Natural killer cell (primary cell): ENCODE measurements around the gene PI16. TPM values are rescaled to one million over a fixed set of nuclear protein-coding genes. Genes with fewer than 3 reads are reported as not detected.
A peak's percentile ranks its signal among the peaks of the same experiment; 100 is the strongest.

Experiments
- ATAC-seq, 3 donors: fragments of 150-1000 bp in 2 of 3; fragments of 200-7000 bp in 1 of 3; cut with Tn5 transposase; 1 replicate in 1 of 3; 2 replicates in 2 of 3; pipeline ENCODE4 v1.10.0; 2021; ENCODE audit warnings: mild to moderate bottlenecking in 2 of 3, moderate library complexity in 2 of 3
- DNase-seq, 2 donors: peaks; one replicate each; pipeline versions ENCODE4 v3.0.0 to v3.0.0-alpha.2; 2013 to 2021; ENCODE audit warnings: mixed read lengths in 1 of 2
- H3K27ac ChIP-seq: one replicate; pipeline ENCODE4 v1.5.1; 2013; ENCODE audit warnings: mild to moderate bottlenecking, low read length
- H3K27me3 ChIP-seq: one replicate; pipeline ENCODE4 v1.6.1; 2013; ENCODE audit warnings: low read length; ENCODE audit not compliant: control insufficient read depth, insufficient read depth
- H3K36me3 ChIP-seq: one replicate; pipeline ENCODE4 v1.6.1; 2013; ENCODE audit warnings: low read length; ENCODE audit not compliant: control insufficient read depth, insufficient read depth
- H3K4me1 ChIP-seq: one replicate; pipeline ENCODE4 v1.6.1; 2013; ENCODE audit warnings: low read length; ENCODE audit not compliant: control insufficient read depth, insufficient read depth
- H3K4me3 ChIP-seq: one replicate; pipeline ENCODE4 v1.5.1; 2013; ENCODE audit warnings: low read length
- H3K9me3 ChIP-seq: one replicate; pipeline ENCODE4 v1.6.1; 2013; ENCODE audit warnings: low read length; ENCODE audit not compliant: control insufficient read depth, insufficient read depth
- H3K27ac Mint-ChIP-seq, 2 donors: one replicate each; pipeline ENCODE4 v1.8.0; 2022; ENCODE audit warnings: mild to moderate bottlenecking in 2 of 2, mixed read lengths in 2 of 2, moderate library complexity in 1 of 2
- H3K27me3 Mint-ChIP-seq, 2 donors: one replicate each; pipeline ENCODE4 v1.8.0; 2022; ENCODE audit warnings: low read depth in 2 of 2, mixed read lengths in 2 of 2
- H3K36me3 Mint-ChIP-seq: one replicate; pipeline ENCODE4 v1.8.0; 2022; ENCODE audit warnings: mixed read lengths
- H3K4me1 Mint-ChIP-seq, 2 donors: one replicate each; pipeline ENCODE4 v1.8.0; 2022; ENCODE audit warnings: mixed read lengths in 2 of 2
- H3K4me3 Mint-ChIP-seq: one replicate; pipeline ENCODE4 v1.8.0; 2022; ENCODE audit warnings: mild to moderate bottlenecking, moderate library complexity, mixed read lengths
- H3K9me3 Mint-ChIP-seq, 2 donors: one replicate each; pipeline ENCODE4 v1.8.0; 2022; ENCODE audit warnings: mixed read lengths in 2 of 2
- WGBS: methylation state at CpG from one replicate; pipeline ENCODE4 v1.1.7; 2013; ENCODE audit warnings: missing lambda C conversion rate; ENCODE audit not compliant: insufficient coverage; 5-methylcytosine and 5-hydroxymethylcytosine counted together
- intact Hi-C: fragments of 100-400 bp; cut with micrococcal nuclease; formaldehyde crosslinking; loops from one replicate; pipeline ENCODE4 v1.14.2; 2022
- total RNA-seq, 4 donors: library from RNA; stranded (reverse); fragments of 120-200 nt in 1 of 4; gene quantifications; one replicate each; pipeline versions ENCODE4 v1.2.3 to v1.2.4, GENCODE V29; 2013 to 2022
- TF ChIP-seq, protein P1 (sequence below): fragments of 200-600 bp; IDR thresholded peaks from one replicate; pipeline ENCODE4 v1.8.0; 2022; ENCODE audit warnings: antibody characterized with exemption

PI16 gene
- total RNA-seq, 3 donors from 2014 or later (not counting 1 experiment from before 2014, with no cell fraction given), result 0.33 to 1.8 (median 1.1) TPM

DNA sequence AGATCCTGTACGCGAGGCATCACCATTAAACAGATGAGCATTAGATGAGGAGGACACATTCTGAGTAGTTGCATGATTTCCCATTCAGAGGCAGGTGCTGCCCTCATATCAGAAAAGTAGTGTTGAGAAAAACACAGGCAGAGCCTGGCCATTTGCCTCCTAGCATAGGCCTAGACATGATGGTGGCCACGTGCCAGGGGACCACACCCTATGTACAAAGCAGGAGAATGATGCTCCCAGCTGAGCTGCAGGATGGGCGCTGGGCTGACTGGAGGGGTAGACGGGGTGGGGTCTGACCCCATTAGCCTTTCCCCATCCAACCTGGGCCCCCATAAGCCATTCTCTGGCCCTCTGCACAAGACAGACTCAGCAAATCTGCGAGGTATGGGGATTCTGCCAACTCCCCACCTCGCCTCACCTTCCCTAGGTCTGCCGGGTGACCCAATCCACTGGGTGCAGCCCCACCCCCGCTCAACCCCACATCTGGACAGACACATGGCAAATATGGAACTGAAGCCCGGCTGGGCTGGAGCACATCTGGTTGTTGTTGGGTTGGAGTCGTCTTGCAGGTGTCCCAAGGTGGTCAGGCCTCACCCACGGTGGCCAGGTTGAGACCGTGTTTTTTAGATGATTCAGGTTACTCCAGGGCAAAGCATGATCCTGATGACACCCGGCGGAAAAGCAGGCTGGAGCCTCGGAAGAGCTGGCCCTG, 13.9 kb downstream of the PI16 start:
- H3K27me3 Mint-ChIP-seq, result no peaks in the 10 kb centered on the region
- no peaks in the 10 kb centered on the region for H3K27me3 ChIP-seq
- ATAC-seq (no peak), DNase-seq (no peak)
- H3K36me3 ChIP-seq, result peaks cover 62% of the 10 kb centered on the region
- no peaks in the 10 kb centered on the region for H3K9me3 Mint-ChIP-seq
- no peak overlapping the region for H3K4me3 Mint-ChIP-seq
- intact Hi-C loops, result no loop called here
- H3K36me3 Mint-ChIP-seq, result no peaks in the 10 kb centered on the region
- peak overlapping the region in 1 of 2 donors; percentile 43 for H3K27ac Mint-ChIP-seq
- no peak overlapping the region for H3K4me3 ChIP-seq
- H3K9me3 ChIP-seq, result no peaks in the 10 kb centered on the region
- TF ChIP-seq, protein P1, sequence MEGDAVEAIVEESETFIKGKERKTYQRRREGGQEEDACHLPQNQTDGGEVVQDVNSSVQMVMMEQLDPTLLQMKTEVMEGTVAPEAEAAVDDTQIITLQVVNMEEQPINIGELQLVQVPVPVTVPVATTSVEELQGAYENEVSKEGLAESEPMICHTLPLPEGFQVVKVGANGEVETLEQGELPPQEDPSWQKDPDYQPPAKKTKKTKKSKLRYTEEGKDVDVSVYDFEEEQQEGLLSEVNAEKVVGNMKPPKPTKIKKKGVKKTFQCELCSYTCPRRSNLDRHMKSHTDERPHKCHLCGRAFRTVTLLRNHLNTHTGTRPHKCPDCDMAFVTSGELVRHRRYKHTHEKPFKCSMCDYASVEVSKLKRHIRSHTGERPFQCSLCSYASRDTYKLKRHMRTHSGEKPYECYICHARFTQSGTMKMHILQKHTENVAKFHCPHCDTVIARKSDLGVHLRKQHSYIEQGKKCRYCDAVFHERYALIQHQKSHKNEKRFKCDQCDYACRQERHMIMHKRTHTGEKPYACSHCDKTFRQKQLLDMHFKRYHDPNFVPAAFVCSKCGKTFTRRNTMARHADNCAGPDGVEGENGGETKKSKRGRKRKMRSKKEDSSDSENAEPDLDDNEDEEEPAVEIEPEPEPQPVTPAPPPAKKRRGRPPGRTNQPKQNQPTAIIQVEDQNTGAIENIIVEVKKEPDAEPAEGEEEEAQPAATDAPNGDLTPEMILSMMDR, result no peak
- WGBS, result 96% methylated on average over 16 of the region's 16 CpGs
- H3K4me1 Mint-ChIP-seq, result peaks cover under 1 to 15% of the 10 kb centered on the region in 2 donors
- H3K4me1 ChIP-seq, result peaks cover 17% of the 10 kb centered on the region
- no peak overlapping the region for H3K27ac ChIP-seq

DNA sequence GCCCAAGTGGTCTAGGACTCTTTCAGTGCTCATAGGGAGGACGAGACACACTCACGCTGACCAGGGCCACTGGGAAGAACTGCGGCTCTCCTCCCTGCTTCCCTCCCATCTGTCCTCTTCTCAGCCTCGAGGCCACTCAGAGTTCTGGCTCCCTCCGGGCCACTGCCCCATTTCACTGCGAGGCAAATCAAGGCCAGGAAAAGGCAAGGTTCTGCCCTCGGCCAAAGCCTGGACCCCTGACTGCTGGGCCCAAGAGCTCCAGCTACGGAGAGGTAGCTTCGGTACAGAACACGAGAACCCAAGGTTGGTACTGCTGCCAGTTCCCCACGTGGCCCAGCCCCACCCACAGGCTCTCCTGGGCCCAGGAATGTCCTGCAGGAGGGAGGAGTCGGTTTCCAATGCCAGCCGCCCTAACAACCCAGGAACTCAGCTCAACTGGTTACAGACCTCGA, 14.7 kb downstream of the PI16 start:
- intact Hi-C loops, result no loop called here
- Histone ChIP-seq H3K9me3 (no peaks in the 10 kb centered on the region), H3K4me3 (no peak overlapping the region), H3K4me1 (peaks cover 8% of the 10 kb centered on the region), H3K27ac (no peak overlapping the region), H3K36me3 (peaks cover 70% of the 10 kb centered on the region), H3K27me3 (no peaks in the 10 kb centered on the region)
- TF ChIP-seq, protein P1, result no peak
- Mint-ChIP-seq H3K4me3 (no peak overlapping the region), H3K36me3 (no peaks in the 10 kb centered on the region), H3K9me3 (no peaks in the 10 kb centered on the region), H3K27ac (no peak overlapping the region), H3K4me1 (peaks cover 0 to 7% of the 10 kb centered on the region in 2 donors), H3K27me3 (no peaks in the 10 kb centered on the region)
- 96% methylated on average over 14 of the region's 14 CpGs for WGBS
- no peak for DNase-seq
- no peak for ATAC-seq

DNA sequence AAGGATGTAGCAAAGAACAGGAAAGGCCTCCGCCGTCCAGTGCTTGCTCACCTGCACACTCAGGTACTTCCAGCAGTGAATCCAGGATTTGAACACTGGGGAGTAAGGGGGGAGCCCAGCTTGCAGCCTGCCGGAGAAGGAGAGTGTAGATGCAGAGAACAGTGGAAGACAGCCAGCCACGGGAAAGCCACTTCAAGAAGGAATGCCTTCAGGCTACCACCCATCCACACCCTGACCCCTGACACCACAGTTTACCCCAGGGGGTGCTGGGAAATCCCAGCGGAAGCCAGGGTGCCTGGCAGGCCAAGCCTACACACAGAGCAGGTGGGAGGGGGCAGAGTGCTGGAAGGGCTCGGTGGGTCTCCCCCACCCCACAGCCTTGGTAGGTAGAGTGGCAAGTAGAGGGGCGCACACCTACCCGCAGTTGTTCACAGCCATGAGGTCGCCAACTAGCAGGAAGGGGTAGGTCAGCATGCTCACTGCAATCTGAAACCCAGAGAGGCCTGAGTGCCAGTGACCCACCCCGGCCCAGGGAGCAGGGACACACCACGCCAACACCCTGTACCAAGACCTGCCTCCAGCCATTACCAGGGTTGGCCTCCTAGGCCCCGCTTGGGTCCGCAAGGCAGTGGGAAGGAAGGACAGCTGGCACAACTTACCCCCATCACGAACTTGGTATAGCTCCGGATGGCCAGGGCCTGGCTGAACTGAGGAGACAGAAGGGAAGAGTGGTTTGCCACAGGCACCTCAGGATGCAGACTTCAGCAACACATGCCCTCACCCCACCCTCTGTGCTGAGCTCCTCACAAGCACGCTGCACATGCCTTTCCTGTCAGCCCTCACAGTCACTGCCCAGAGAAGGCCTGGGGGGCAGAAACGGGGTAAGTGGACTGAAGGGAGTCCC, 15.7 kb downstream of the PI16 start:
- Histone ChIP-seq H3K4me3 (no peak overlapping the region), H3K4me1 (no peaks in the 10 kb centered on the region), H3K36me3 (peaks cover 80% of the 10 kb centered on the region), H3K27ac (no peak overlapping the region), H3K9me3 (no peaks in the 10 kb centered on the region), H3K27me3 (no peaks in the 10 kb centered on the region)
- no peak overlapping the region for H3K27ac Mint-ChIP-seq
- 98% methylated on average over 17 of the region's 17 CpGs for WGBS
- H3K4me3 Mint-ChIP-seq, result no peak overlapping the region
- no peaks in the 10 kb centered on the region for H3K27me3 Mint-ChIP-seq
- H3K36me3 Mint-ChIP-seq, result no peaks in the 10 kb centered on the region
- intact Hi-C loops, result no loop called here
- ATAC-seq, result no peak
- no peaks in the 10 kb centered on the region for H3K4me1 Mint-ChIP-seq
- TF ChIP-seq, protein P1, result no peak
- no peak for DNase-seq
- H3K9me3 Mint-ChIP-seq, result no peaks in the 10 kb centered on the region
